Cardiac fibroblast (primary cell): Measurements from ENCODE around the gene CCDC102A.
A peak's percentile ranks its signal among the peaks of the same experiment; 100 is the strongest.

Experiments used
- DNase-seq, 2 donors: peaks; one replicate each; pipeline versions ENCODE4 v3.0.0 to v3.0.0-alpha.2; 2010; ENCODE audit warnings: low read depth in 2 of 2
- H3K4me3 ChIP-seq, 2 donors: replicated peaks in 1 of 2; 1 replicate in 1 of 2; 2 replicates in 1 of 2; pipeline ENCODE4 v1.5.1; 2011; ENCODE audit warnings: low read depth in 2 of 2, low read length in 2 of 2, mild to moderate bottlenecking in 2 of 2, moderate library complexity in 1 of 2
- TF ChIP-seq, protein P1 (sequence below): IDR thresholded peaks from one replicate; pipeline ENCODE4 v1.5.1; 2011; ENCODE audit warnings: low read depth, mild to moderate bottlenecking, low read length, inconsistent platforms

The CCDC102A gene

DNA sequence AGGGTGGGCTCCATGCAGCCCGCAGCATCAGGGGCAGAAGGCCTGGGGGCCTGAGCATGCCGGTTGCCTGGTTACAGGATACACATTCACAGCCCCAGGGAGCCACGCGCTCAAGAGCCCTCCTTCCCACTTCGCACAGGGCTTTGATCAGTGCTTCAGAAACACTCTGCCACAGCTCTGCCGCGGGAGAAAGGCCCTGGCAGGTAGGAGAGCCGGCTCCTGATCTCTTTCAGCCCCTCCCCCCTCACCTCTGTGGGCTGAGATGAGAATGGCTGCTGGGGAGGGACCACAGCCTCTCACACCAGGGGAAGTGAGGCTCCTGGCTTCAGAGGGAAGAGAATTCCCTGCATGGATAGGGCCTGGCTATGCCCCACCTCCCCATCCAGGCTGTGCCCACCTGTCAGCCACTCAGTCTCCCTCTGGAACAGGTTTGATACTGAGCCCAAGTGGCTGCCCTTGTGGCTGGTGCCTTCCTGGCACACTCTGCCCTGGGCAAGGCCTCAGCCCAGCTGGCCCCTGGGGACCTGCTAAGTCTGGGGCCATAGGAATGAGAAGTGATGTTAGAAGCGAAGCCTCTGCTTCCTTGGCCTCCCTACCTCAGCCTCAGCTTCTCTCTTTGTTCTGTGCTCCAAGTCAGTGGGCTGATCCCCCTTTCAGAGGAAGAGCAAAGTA lies 58.7 kb downstream of the CCDC102A start:
- DNase-seq, result no peak
- TF ChIP-seq, protein P1, sequence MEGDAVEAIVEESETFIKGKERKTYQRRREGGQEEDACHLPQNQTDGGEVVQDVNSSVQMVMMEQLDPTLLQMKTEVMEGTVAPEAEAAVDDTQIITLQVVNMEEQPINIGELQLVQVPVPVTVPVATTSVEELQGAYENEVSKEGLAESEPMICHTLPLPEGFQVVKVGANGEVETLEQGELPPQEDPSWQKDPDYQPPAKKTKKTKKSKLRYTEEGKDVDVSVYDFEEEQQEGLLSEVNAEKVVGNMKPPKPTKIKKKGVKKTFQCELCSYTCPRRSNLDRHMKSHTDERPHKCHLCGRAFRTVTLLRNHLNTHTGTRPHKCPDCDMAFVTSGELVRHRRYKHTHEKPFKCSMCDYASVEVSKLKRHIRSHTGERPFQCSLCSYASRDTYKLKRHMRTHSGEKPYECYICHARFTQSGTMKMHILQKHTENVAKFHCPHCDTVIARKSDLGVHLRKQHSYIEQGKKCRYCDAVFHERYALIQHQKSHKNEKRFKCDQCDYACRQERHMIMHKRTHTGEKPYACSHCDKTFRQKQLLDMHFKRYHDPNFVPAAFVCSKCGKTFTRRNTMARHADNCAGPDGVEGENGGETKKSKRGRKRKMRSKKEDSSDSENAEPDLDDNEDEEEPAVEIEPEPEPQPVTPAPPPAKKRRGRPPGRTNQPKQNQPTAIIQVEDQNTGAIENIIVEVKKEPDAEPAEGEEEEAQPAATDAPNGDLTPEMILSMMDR, result no peak
- H3K4me3 ChIP-seq, result no peak overlapping the region

DNA sequence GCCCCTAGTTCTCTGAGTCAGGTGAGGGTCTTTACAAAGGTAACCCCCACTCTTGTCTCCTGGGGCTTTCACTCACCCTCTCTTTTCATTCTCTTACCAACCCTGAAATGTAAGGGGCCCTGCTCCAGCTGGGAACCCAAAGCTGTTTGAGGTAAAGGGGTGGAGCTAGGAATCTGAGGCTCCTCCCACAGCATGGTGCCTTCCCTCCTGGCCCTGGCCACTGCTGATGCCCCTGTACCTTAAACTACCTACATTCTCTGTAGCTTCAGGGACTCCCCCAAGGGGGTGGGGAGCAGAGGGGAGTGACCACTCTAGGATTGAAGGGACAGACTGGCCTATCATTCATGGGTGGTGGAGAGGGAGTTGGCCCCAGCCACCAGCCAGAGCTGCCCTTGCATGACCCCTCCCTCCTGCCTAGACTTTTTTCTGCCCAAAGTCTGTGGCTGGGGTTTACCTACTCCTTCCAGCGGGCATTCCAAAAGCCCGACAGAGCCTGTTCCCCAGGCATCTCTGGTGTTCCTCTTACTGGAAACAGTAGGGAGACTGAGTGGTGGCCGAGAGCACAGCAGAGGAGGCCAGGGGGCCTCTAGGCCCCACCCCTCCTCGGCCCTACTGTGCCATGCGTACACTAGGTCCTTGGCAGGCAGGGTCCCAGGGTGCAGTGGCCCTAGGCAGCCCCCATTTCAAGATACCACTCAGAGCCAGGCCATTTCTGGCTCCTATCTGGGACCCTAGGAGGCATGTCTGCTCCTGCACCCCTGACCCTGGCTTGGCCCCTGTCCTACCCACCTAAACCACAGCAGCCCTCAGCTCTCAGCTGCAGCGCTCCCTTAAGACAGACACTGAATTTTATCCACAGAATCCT lies 59.6 kb downstream of the CCDC102A start:
- peak in 1 of 2 donors; percentile 10 for DNase-seq
- no peak overlapping the region for H3K4me3 ChIP-seq
- TF ChIP-seq, protein P1, result no peak

DNA sequence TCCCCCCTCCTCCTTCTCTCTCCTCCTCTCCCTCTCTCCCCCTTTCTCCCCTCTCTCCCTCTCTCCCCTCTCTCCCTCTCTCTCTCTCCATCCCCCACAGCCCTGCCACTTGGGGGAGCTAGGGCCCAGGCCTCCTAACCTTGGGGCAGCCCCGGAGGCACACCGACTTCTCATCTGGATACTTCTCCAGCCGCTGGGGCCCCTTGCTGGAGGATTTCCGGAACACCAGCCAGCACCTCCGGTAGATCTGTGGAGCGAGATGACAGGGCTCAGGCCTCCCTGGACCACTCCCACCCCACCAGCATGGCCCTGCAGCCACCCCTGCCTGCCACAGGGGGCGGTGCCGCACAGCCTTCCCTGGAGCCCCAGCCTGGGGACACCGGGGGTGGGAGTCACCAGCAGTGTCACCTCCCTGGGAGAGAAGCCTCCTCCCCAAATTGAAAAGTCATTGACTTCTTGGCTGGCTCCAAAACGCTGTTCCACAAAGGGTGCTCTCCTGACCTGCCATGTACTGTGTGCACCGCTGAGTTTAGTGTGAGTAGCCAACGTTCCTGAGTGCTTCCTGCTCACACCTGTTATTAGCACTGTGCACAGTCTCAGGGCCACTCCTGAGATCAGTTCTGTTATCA lies 60.5 kb downstream of the CCDC102A start:
- TF ChIP-seq, protein P1, result peak; percentile 63
- H3K4me3 ChIP-seq, result no peak overlapping the region
- peak; percentile 35 to 63 for DNase-seq

DNA sequence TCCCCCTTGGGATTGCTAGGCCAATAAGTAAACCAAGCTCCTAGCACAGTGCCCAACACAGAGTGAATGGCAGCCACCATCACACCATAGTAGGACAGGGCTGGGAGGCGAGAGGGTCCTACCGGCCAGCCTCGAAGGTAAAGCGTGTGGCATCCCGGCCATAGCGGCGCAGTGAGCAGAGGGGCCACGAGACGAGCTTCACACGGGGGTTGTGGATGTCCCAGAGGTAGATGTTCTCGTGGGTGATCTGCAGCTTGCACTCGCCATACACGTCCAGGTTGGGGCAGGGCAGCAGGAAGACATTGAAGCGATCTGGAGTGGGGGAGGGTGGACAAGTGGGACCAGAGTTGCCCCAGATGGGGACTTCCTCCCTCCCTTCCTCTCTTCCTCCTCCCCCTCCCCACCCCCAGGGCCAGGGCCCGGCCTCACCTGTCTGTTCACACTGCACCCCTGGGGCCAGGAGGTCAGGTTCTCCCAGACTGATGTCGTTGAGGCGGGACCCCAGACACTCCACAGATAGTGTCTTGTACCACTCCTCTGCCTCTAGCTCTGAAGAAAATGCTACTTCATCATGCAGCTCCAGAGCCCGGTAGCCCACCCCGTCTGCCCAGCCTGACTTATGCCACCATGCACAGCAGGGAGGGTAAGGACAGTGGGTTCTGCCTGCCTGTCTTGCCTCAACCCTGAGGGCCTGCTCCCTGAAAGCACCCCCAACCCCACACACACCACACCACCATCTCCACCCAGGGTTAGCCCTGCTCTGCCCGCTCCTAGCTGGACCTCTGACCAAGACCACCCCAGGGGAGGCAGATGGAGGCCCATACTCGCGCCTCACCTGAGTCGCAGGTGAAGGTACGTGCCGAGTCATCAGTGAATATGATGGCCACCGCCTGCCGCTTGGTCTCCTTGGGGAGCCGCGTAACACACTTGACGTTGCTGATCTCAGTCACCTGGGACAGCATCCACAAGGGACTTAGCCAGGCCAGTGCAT lies 61.4 kb downstream of the CCDC102A start:
- DNase-seq, result no peak
- TF ChIP-seq, protein P1, result no peak
- H3K4me3 ChIP-seq, result no peak overlapping the region

DNA sequence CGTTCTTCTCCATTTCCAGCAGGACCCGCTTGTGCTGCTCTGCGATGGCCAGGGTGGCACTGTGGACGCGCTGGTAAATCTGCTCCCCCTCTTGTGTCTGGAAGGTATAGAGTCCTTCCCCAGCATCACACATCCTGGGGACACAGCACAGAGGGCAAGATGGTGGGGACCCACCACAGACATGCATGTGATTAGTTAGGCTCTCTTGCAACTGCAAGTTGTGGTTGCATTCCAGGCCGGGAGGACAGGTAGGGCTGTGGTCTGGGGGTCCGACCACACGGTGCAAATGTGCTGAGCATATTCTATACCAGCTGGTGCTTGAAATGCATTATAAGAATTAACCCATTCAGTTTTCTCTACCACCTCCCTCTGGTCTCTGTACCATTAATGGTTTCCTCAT lies 62.5 kb downstream of the CCDC102A start:
- TF ChIP-seq, protein P1, result no peak

DNA sequence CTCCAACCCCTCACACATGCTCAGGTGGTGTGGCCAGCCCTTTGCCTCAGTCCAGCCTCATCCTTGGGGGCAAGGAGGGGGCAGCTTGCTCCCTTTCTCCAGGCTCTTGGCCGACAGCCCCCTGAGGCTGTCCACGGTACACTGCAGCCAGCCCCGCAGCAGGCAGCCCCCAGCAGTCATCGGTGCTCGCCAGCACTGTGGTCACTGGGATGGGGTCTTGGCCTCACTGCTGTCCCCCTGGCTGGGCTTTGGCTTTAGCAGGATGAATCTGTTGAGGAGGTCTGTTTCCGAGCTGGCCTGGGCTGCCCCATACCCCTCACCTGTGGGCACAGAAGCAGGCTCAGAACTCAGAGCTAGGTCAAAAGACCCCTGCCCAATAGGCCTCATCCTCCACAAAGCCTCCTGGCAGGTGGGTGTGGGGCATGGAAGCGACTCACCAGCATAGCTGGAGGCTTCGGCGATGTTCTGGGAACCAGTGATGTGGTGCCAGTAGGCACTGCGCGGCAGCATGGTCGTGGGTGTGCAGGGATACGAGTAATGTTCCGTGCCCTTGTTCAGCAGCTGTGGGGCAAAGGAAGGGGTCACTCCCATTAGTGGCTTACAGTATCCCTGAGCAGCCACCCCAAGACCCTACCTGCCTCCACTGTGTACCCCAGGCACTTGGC lies 63.1 kb downstream of the CCDC102A start:
- H3K4me3 ChIP-seq, result no peak overlapping the region
- TF ChIP-seq, protein P1, result no peak
- DNase-seq, result no peak

More for the DNA sequence above, 62.5 kb downstream of the CCDC102A start:
- no peak overlapping the region for H3K4me3 ChIP-seq
- DNase-seq, result no peak
